NCI-H82 (cell line): Measurements from ENCODE around the gene TAB3.
"Not testable (repeated sequence)": the region's sequence is repeated elsewhere in the genome, so short reads cannot be mapped to it uniquely, and the experiment has no call there.

Experiments
- DNase-seq: peaks from one replicate; lab custom pipeline; 2025; lab: John Stamatoyannopoulos, UW

TAB3 gene

GRCh38 chrX:30814978-30815377 lies 74.1 kb downstream of the TAB3 start:
- no peak for DNase-seq

GRCh38 chrX:30812326-30812725 lies 76.7 kb downstream of the TAB3 start:
- no peak for DNase-seq

GRCh38 chrX:30806187-30806728 lies 82.8 kb downstream of the TAB3 start:
- DNase-seq: no peak

GRCh38 chrX:30804462-30804861 lies 84.6 kb downstream of the TAB3 start:
- DNase-seq: no peak

DNA sequence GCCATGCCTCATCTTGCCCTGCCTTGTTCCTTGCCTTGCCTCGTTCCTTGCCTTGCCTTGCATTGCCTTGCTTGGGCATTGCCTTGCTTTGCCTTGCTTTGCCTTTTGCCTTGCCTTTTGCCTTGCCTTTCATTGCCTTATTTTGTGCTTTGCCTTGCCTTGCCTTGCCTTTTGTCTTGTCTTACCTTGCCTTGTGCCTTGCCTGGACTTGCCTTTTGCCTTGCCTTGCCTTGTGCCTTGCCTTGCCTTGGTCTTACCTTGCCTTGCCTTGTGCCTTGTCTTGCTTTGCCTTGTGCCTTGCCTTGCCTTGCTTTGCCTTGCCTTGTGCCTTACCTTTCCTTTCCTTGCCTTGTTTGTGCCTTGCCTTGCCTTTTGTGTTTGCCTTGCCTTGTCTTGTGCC lies 88.2 kb downstream of the TAB3 start:
- no peak for DNase-seq

DNA sequence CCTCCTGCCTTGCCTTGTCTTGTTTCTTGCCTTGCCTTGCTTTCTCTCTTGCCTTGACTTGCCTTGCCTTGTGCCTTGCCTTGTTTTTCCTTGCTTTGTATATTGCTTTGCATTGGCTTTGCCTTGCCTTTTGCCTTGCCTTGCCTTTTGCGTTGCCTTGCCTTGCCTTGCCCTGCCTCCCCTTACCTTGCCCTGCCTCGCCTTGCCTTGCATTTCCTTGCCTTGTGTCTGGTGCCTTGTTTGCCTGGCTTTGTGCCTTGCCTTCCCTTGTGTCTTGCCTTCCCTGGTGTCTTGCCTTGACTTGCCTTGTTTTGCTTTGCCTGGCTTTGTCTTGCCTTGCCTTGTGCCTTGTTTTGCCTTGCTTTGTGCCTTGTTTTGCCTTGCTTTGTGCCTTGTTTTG lies 89.7 kb downstream of the TAB3 start:
- no peak for DNase-seq

DNA sequence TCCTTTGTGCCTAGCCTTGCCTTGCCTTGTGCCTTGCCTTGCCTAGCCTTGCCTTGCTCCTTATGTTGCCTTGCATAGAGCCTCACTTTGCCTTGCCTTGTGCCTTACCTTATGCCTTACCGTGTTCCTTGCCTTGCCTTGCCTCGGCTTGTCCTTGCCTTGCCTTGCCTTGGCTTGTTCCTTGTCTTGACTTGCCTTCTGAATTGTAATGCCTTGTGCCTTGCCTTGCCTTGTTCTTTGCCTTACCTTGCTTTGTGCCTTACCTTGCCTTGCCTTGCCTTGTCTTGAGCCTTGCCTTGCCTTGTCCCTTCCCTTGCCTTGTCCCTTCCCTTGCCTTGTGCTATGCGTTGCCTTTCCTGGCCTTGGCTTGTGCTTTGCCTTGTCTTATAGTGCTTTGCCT lies 90.2 kb downstream of the TAB3 start:
- DNase-seq: no peak

DNA sequence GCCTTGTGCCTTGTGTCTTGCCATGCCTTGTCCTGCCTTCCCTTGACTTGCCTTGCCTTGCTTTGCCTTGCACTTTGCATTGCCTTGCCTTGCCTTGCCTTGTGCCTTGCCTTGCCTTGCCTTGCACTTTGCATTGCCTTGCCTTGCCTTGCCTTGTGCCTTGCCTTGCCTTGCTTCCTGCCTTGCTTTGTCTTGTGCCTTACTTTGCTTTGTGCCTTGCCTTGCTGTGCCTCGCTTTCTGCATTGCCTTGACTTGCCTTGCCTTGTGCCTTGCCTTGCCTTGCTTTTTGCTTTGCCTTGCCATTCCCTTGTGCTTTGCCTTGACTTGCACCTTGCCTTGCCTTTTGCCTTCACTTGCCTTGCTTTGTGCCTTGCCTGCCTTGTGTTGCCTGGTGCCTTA lies 91.8 kb downstream of the TAB3 start:
- DNase-seq: not testable (repeated sequence)

GRCh38 chrX:30795981-30796958 lies 92.8 kb downstream of the TAB3 start:
- DNase-seq: no peak

DNA sequence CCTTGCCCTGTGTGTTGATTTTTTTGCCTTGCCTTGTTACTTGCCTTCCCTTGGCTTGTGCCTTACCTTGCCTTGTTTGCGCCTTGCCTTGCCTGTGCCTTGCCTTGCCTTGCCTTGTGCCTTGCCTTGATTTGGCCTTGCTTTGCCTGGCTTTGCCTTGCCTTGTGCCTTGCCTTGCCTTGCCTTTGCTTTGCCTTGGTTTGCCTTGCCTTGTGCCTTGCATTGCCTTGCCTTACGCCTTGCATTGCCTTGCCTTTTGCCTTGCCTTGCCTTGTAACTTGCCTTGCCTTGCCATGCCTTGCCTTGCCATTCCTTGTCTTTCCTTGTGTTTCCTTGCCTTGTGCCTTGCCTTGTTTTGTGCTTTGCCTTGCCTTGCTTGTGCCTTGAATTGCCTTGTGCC lies 94.6 kb downstream of the TAB3 start:
- no peak for DNase-seq

DNA sequence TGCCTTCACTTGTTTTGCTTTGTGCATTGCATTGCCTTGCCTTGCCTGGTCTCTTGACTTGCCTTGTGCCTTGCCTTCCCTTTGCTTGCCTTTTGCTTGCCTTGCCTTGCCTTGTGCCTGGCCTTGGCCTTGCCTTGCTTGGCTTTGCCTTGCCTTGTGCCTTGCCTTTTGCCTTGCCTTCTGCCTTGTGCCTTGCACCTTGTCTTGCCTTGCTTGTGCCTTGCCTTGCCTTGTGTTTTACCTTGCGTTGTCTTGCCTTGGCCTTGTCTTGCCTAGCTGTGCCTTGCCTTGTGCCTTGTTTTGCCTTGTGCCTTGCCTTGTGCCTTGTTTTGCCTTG lies 95.3 kb downstream of the TAB3 start:
- no peak for DNase-seq

DNA sequence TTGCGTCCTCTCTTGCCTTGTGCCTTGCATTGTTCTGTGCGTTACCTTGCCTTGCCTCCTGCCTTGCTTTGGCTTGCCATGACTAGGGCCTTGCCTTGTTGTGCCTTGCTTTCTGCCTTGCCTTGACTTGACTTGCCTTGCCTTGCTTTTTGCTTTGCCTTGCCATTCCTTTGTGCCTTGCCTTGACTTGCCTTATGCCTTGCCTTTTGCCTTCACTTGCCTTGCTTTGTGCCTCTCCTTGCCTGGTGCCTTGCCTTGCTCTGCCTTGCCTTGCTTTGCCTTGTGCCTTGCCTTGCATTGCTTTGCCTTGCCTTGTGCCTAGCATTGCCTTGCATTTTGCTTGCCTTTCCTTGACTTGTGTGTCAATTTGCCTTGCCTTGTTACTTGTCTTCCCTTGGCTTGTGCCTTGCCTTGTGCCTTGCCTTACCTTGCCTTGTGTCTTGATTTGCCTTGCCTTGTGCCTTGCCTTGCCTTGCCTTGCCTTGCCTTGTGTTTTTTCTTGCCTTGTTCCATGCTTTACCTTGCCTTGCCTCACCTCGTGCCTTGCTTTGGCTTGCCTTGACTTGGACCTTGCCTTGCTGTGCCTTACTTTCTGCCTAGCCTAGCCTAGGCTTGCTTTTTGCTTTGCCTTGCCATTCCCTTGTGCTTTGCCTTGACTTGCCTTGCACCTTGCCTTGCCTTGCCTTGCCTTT lies 95.8 kb downstream of the TAB3 start:
- no peak for DNase-seq

- DNase-seq: no peak
Measured at GRCh38 chrX:30791296-30792278, 97.5 kb downstream of the TAB3 start.

GRCh38 chrX:30787012-30787411 lies 102.0 kb downstream of the TAB3 start:
- DNase-seq: no peak

DNA sequence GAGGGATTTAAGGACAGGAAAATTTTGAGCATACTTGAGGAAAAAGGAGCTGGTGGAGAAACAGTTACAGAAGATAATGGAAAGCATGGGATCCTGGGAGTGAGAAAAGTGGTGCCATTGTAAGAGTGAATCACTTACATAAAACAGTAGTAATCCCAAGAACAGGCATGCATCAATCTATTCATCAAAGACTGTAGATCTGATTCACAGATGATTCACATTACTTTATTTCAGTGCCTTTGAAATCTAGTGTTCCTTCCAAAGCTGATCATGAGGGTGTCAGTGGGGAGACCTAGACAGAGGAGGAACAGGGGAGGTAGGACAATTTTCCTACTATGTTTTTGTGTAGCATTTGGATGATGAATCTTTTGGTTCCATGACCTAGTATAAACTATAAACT lies 102.7 kb downstream of the TAB3 start:
- DNase-seq: no peak

- DNase-seq: no peak
Measured at GRCh38 chrX:30781711-30782444, 107.2 kb downstream of the TAB3 start.

GRCh38 chrX:30779453-30780030 lies 109.5 kb downstream of the TAB3 start:
- DNase-seq: no peak

GRCh38 chrX:30777575-30777974 lies 111.5 kb downstream of the TAB3 start:
- peak; percentile 59 for DNase-seq
